ENCODE measurements around the gene ACTN4.

ACTN4 gene

DNA sequence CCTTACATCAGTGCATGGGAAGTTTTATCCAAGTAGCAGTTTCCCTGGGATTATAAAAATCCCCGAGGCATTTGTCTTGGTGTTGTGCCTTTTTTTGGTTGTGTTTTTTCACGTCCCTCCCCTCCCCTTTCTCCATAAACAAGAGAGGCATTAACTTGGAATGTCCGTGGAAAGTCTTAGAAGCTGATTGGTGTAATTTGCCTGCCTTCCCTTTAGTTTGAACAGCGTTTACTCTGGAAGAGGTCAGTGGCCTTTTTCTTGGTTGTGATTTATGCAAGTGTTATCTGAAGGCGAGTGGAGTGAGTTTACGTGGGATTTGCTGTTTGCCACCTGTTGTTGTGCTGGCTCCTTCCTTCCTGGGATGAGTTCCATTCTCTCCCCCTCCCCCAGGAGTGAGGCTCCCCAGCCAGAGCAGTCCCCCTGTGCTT is 7.2 kb downstream of the ACTN4 start:
- Histone ChIP-seq H3K27me3 (ENCODE audit: control insufficient read depth, insufficient read depth, low read length) (no peaks in the 10 kb centered on the region), H3K9me3 (ENCODE audit: control insufficient read depth, low read depth, low read length) (no peaks in the 10 kb centered on the region), H3K27ac (ENCODE audit: low read length) (peak overlapping the region; percentile 35), H3K9ac (ENCODE audit: low read length) (no peak overlapping the region), H3K4me3 (ENCODE audit: low read length) (peak overlapping the region; percentile 30), H3K36me3 (ENCODE audit: control insufficient read depth, low read depth, low read length) (peaks cover 2% of the 10 kb centered on the region), H3K4me1 (ENCODE audit: control insufficient read depth, low read depth, low read length) (peaks cover 63% of the 10 kb centered on the region)

DNA sequence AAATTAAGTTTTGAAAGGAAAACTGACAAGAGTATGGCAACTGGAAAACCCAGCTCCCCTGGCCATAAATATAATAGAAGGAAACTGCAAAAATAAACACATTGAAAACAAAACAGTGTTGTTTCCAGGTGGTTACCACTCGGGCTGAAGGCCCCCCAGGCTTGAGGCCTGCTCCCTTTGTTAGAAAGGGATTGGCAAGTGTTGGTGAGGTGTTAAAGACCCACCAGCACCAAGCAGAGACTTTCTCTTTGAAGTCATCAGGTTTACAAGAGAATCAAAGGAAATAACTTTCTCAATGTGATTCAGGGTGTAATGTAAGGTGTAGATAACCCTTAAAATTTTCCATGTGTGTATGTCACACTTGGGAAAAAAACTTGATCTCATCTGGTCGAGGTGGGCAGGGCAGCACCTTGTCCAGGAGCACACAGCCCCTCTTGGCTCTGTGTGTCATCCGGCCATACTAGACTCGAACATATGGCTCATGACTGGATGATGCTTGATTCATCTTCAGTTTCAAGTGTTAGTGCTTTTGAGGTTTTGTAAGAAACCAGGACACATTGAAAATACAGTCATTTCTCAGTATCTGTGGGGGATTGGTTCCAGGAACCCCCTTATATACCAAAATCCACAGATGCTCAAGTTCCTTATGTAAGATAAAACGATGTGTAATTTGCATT is 7.8 kb downstream of the ACTN4 start:
- H3K9ac ChIP-seq (ENCODE audit: low read length), result no peak overlapping the region
- peak overlapping the region; percentile 30 for H3K4me3 ChIP-seq (ENCODE audit: low read length)
- H3K27me3 ChIP-seq (ENCODE audit: control insufficient read depth, insufficient read depth, low read length), result no peaks in the 10 kb centered on the region
- H3K27ac ChIP-seq (ENCODE audit: low read length), result no peak overlapping the region
- H3K36me3 ChIP-seq (ENCODE audit: control insufficient read depth, low read depth, low read length), result peaks cover 2% of the 10 kb centered on the region
- H3K9me3 ChIP-seq (ENCODE audit: control insufficient read depth, low read depth, low read length), result no peaks in the 10 kb centered on the region
- peaks cover 56% of the 10 kb centered on the region for H3K4me1 ChIP-seq (ENCODE audit: control insufficient read depth, low read depth, low read length)

DNA sequence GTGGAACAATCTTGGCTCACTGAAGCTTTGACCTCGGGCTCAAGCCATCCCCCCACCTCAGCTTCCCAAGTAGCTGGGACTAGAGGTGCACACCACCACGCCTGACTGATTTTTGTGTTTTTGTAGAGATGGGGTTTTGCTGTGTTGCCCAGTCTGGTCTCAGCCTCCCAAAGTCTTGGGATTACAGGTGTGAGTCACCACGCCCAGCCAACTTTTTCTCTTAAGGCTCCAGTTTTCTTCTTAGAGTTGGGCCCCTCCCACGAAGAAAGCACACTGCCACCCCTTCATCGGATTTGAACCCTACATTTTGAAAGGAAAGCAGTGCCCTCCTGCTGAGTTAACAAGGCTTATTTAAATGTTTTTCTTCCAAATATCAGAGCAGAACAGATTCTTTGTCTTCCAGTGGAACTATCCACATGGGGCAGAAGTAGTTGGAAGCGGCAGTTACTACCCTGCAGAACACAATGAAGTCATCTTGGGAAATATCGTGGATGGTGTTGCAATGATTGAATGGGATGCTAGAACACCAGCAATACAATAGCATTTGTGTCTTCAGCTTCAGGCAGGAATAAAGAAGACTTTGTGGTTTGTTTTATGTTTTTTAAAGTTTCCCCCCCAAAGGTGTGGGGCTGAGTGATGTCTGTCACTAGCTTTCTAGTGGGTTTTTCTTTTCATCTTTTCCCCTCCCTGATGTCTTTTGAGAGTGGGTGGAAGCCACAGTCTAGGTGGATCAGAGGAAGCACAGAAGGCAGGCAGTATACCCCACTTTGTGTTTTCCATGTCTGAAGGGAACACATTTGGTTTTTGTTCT is 8.9 kb downstream of the ACTN4 start:
- H3K9me3 ChIP-seq (ENCODE audit: control insufficient read depth, low read depth, low read length), result no peaks in the 10 kb centered on the region
- H3K9ac ChIP-seq (ENCODE audit: low read length), result no peak overlapping the region
- H3K4me1 ChIP-seq (ENCODE audit: control insufficient read depth, low read depth, low read length), result peaks cover 57% of the 10 kb centered on the region
- H3K27ac ChIP-seq (ENCODE audit: low read length), result no peak overlapping the region
- H3K27me3 ChIP-seq (ENCODE audit: control insufficient read depth, insufficient read depth, low read length), result no peaks in the 10 kb centered on the region
- H3K4me3 ChIP-seq (ENCODE audit: low read length), result no peak overlapping the region
- H3K36me3 ChIP-seq (ENCODE audit: control insufficient read depth, low read depth, low read length), result peaks cover 2% of the 10 kb centered on the region

DNA sequence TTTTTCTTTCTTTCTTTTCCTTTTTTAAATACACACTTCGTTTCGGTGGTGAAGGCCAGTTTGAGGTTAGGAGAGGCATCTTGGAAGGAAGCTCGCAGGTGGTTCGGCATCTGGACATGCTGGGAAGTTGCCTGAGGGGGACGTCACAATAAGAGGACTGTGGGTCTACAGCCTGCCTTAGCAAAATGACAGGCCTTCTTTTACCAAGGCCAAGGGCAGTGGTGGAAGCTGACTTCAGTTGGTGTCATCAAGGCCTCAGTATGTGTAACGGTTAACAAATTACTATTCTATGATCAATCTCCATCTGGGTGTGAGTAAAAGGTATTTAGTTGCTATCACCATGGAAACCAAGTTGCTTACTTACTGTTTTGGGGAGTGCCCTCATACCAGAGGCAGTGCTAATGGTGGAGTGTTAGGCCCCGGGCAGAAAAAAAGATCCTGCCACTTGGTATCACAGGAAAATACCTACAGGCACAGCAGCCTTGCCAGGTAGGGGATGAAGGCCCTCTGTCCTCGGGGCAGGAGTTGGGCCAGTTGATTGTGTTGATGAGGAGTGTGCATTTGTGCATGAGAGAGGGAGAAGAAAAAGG is 10.3 kb downstream of the ACTN4 start:
- H3K4me3 ChIP-seq (ENCODE audit: low read length), result no peak overlapping the region
- H3K27me3 ChIP-seq (ENCODE audit: control insufficient read depth, insufficient read depth, low read length), result no peaks in the 10 kb centered on the region
- peak overlapping the region; percentile 5 for H3K9ac ChIP-seq (ENCODE audit: low read length)
- peaks cover 59% of the 10 kb centered on the region for H3K4me1 ChIP-seq (ENCODE audit: control insufficient read depth, low read depth, low read length)
- peaks cover 2% of the 10 kb centered on the region for H3K36me3 ChIP-seq (ENCODE audit: control insufficient read depth, low read depth, low read length)
- H3K27ac ChIP-seq (ENCODE audit: low read length), result peak overlapping the region; percentile 24
- no peaks in the 10 kb centered on the region for H3K9me3 ChIP-seq (ENCODE audit: control insufficient read depth, low read depth, low read length)

DNA sequence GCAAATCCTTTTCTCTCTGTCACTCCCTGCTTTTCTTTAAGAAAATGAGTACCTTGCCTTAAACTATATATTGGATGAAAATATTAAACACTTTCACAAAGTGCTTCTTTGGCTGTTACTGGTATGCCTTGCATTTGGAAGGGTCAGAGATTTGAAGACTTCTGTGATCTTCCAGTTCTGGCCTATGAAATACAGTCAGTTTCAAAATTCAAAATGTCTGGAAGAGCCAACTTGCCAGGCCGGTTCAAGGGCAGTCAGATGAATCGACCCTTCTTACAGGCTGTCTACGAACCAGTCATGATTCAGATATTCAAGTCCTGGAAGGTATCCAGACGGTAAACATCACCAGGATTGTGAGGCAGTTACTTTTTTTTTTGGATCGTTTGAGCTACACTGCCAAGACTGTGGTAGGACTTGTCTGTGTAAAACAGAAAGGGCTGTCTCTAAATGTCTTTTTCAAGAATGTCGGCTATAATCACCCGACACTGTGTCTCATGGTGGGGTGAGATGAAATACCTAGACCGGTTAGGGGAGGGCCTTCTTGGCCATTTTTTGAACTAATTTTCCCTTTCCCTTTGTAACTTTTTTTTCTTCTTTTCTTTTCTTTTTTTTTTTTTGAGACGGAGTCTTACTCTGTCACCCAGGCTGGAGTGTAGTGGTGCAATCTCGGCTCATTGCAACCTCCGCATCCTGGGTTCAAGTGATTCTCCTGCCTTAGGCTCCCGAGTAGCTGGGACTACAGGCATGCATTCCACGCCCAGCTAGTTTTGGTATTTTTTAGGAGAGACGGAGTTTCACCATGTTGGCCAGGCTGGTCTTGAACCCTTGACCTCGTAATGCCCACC is 11.2 kb downstream of the ACTN4 start:
- H3K27ac ChIP-seq (ENCODE audit: low read length), result no peak overlapping the region
- peaks cover 59% of the 10 kb centered on the region for H3K4me1 ChIP-seq (ENCODE audit: control insufficient read depth, low read depth, low read length)
- no peaks in the 10 kb centered on the region for H3K27me3 ChIP-seq (ENCODE audit: control insufficient read depth, insufficient read depth, low read length)
- peaks cover 2% of the 10 kb centered on the region for H3K36me3 ChIP-seq (ENCODE audit: control insufficient read depth, low read depth, low read length)
- H3K9me3 ChIP-seq (ENCODE audit: control insufficient read depth, low read depth, low read length), result no peaks in the 10 kb centered on the region
- no peak overlapping the region for H3K4me3 ChIP-seq (ENCODE audit: low read length)
- no peak overlapping the region for H3K9ac ChIP-seq (ENCODE audit: low read length)

DNA sequence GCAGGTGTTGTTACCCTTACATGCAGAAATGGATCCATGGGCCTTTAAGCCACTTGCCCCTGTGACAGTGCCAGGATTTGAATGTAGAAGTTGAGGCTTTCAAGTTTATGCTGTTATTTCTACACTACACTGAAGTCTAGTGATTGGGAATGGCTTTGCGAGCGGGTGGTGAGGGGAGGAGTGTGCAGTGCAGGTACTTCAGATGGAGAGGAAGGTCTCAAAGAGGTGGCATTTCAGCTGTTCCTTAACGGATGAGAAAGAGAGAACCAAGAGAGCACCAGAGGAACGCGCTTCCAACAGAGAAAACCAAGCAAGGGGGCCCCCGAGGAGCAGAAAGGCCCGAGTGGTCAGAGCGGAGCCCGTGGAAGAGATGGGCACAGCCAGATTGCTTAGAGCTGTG is 13.3 kb downstream of the ACTN4 start:
- peaks cover 63% of the 10 kb centered on the region for H3K4me1 ChIP-seq (ENCODE audit: control insufficient read depth, low read depth, low read length)
- no peaks in the 10 kb centered on the region for H3K9me3 ChIP-seq (ENCODE audit: control insufficient read depth, low read depth, low read length)
- no peak overlapping the region for H3K27ac ChIP-seq (ENCODE audit: low read length)
- no peak overlapping the region for H3K9ac ChIP-seq (ENCODE audit: low read length)
- peaks cover 2% of the 10 kb centered on the region for H3K36me3 ChIP-seq (ENCODE audit: control insufficient read depth, low read depth, low read length)
- H3K27me3 ChIP-seq (ENCODE audit: control insufficient read depth, insufficient read depth, low read length), result no peaks in the 10 kb centered on the region
- H3K4me3 ChIP-seq (ENCODE audit: low read length), result no peak overlapping the region

DNA sequence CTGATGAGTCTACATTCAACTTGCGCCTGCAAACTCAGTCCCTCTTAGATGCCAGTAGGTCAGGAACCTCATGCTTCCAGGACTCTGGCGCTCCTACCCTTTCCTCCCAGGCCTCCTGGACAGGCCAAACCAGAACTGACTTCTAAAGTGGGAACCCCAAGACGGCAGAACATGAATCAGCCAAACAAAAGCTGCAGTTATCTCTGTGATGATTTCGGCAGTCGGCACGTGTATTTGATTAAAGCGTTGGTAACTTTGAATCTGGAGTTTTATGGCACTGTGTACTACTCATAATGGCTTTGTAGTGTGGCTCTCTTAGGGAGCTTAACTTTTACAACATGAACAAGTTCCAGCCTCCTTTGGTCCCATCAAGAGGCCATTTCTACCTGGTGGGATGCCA is 13.7 kb downstream of the ACTN4 start:
- no peak overlapping the region for H3K9ac ChIP-seq (ENCODE audit: low read length)
- peaks cover 2% of the 10 kb centered on the region for H3K36me3 ChIP-seq (ENCODE audit: control insufficient read depth, low read depth, low read length)
- peaks cover 63% of the 10 kb centered on the region for H3K4me1 ChIP-seq (ENCODE audit: control insufficient read depth, low read depth, low read length)
- no peaks in the 10 kb centered on the region for H3K27me3 ChIP-seq (ENCODE audit: control insufficient read depth, insufficient read depth, low read length)
- no peaks in the 10 kb centered on the region for H3K9me3 ChIP-seq (ENCODE audit: control insufficient read depth, low read depth, low read length)
- H3K27ac ChIP-seq (ENCODE audit: low read length), result no peak overlapping the region
- no peak overlapping the region for H3K4me3 ChIP-seq (ENCODE audit: low read length)

DNA sequence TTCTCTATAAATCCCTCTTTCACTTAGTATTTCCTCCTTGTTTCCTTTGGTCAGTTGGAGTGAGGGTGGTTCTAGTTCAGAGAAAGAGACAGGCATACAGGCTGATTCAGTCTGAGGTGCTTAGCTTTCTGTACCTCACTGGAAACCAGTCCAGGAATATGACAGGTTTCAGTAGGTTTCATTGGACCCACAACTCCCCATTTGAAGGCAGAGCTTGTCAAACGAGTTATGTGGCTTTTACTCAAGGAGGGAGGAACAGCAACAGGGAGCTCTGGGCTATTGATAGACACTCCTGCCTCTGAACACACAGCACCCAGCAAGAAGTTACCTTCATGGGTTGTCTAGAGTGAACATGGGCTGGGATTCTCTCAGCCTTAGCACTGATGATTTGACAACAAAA is 14.5 kb downstream of the ACTN4 start:
- Histone ChIP-seq H3K27me3 (ENCODE audit: control insufficient read depth, insufficient read depth, low read length) (no peaks in the 10 kb centered on the region), H3K9me3 (ENCODE audit: control insufficient read depth, low read depth, low read length) (no peaks in the 10 kb centered on the region), H3K4me1 (ENCODE audit: control insufficient read depth, low read depth, low read length) (peaks cover 71% of the 10 kb centered on the region), H3K36me3 (ENCODE audit: control insufficient read depth, low read depth, low read length) (no peaks in the 10 kb centered on the region), H3K4me3 (ENCODE audit: low read length) (no peak overlapping the region), H3K9ac (ENCODE audit: low read length) (no peak overlapping the region), H3K27ac (ENCODE audit: low read length) (no peak overlapping the region)

DNA sequence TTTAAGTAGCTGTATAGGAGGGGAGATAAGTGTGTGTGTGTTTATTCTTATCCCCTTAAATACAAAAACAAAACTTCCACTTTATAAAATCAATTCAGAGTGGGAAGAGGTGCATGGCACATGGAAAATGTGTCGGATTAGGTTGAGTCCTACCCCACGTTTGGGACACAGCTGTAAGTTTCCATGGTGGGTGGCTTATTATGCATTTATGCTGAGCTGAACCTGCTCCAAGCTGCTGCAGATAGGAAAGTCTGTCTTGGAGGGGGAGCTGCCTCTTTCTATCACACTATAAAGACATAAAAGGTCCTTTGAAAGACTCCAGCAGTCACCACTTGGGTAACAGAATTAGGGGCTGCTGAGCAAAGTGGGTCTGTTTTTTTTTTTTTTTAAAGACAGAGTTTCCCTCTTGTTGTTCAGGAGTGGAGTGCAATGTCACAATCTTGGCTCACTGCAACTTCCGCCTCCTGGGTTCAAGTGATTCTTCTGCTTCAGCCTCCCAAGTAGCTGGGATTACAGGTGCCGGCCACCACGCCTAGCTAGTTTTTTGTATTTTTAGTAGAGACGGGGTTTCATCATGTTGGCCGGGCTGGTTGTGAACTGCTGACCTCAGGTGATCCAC is 15.2 kb downstream of the ACTN4 start:
- no peak overlapping the region for H3K9ac ChIP-seq (ENCODE audit: low read length)
- H3K9me3 ChIP-seq (ENCODE audit: control insufficient read depth, low read depth, low read length), result no peaks in the 10 kb centered on the region
- no peaks in the 10 kb centered on the region for H3K27me3 ChIP-seq (ENCODE audit: control insufficient read depth, insufficient read depth, low read length)
- H3K4me3 ChIP-seq (ENCODE audit: low read length), result no peak overlapping the region
- H3K4me1 ChIP-seq (ENCODE audit: control insufficient read depth, low read depth, low read length), result peaks cover 75% of the 10 kb centered on the region
- no peaks in the 10 kb centered on the region for H3K36me3 ChIP-seq (ENCODE audit: control insufficient read depth, low read depth, low read length)
- H3K27ac ChIP-seq (ENCODE audit: low read length), result no peak overlapping the region

DNA sequence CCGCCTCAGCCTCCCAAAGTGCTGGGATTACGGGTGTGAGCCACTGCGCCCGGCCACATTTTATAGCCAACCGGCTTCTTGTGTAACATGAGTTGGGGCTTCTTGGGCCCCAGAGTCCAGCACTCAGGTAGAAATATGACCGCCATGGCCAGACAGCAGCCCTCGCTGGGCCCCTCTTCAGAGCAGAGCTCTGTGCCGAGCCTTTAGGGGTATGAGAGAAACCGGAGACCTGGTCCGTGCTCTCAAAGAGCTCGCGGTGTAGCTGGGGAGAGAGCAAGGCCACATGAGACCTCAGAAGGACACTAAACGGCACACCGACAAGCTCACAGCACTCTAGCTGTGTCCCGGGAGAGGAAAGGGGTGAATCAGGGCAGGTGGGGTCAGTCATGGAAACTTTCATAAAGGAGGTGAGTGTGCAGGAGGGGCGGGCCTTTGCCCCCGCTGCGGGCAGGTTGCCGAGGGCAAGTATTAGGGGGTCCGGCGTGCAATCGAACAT is 15.8 kb downstream of the ACTN4 start:
- peaks cover 74% of the 10 kb centered on the region for H3K4me1 ChIP-seq (ENCODE audit: control insufficient read depth, low read depth, low read length)
- H3K9me3 ChIP-seq (ENCODE audit: control insufficient read depth, low read depth, low read length), result no peaks in the 10 kb centered on the region
- H3K36me3 ChIP-seq (ENCODE audit: control insufficient read depth, low read depth, low read length), result no peaks in the 10 kb centered on the region
- no peak overlapping the region for H3K4me3 ChIP-seq (ENCODE audit: low read length)
- no peak overlapping the region for H3K27ac ChIP-seq (ENCODE audit: low read length)
- H3K9ac ChIP-seq (ENCODE audit: low read length), result no peak overlapping the region
- H3K27me3 ChIP-seq (ENCODE audit: control insufficient read depth, insufficient read depth, low read length), result no peaks in the 10 kb centered on the region

Data from iPS-18a (cell line).